Liver (tissue), 9 donors: ENCODE measurements around the gene NKX2-3. TPM values are rescaled to one million over a fixed set of nuclear protein-coding genes. Genes with fewer than 3 reads are reported as not detected.

Experiments
- DNase-seq: peaks from one replicate; pipeline ENCODE4 v3.0.0-alpha.2; 2017; ENCODE audit warnings: low spot score
- H3K27ac ChIP-seq, 2 donors: one replicate each; pipeline ENCODE4 v1.7.0; 2013; ENCODE audit warnings: inconsistent platforms in 2 of 2, low read length in 2 of 2, control low read depth in 1 of 2, low read depth in 1 of 2, mild to moderate bottlenecking in 1 of 2
- H3K27me3 ChIP-seq, 4 donors: one replicate each; pipeline versions ENCODE4 v1.6.1 to v1.7.0; 2013; ENCODE audit warnings: low read length in 3 of 4, inconsistent platforms in 1 of 4, mild to moderate bottlenecking in 1 of 4, moderate library complexity in 1 of 4; ENCODE audit not compliant: control insufficient read depth in 4 of 4, insufficient read depth in 4 of 4
- H3K36me3 ChIP-seq, 4 donors: one replicate each; pipeline versions ENCODE4 v1.6.1 to v1.7.0; 2013; ENCODE audit warnings: low read length in 3 of 4, mild to moderate bottlenecking in 3 of 4, low read depth in 1 of 4, moderate library complexity in 1 of 4; ENCODE audit not compliant: control insufficient read depth in 4 of 4, insufficient read depth in 3 of 4
- H3K4me1 ChIP-seq, 4 donors: one replicate each; pipeline versions ENCODE4 v1.6.1 to v1.7.0; 2013; ENCODE audit warnings: low read length in 3 of 4, mild to moderate bottlenecking in 3 of 4, moderate library complexity in 1 of 4; ENCODE audit not compliant: control insufficient read depth in 4 of 4, insufficient read depth in 4 of 4
- H3K4me3 ChIP-seq, 3 donors: one replicate each; pipeline versions ENCODE4 v1.6.1 to v1.7.0; 2013; ENCODE audit warnings: low read length in 3 of 3, control low read depth in 1 of 3, low read depth in 1 of 3, mild to moderate bottlenecking in 1 of 3
- H3K9ac ChIP-seq, 2 donors: one replicate each; pipeline ENCODE4 v1.7.0; 2013; ENCODE audit warnings: low read length in 2 of 2, mild to moderate bottlenecking in 2 of 2, moderate library complexity in 2 of 2, control low read depth in 1 of 2, low read depth in 1 of 2
- H3K9me3 ChIP-seq, 4 donors: one replicate each; pipeline versions ENCODE4 v1.6.1 to v1.7.0; 2013; ENCODE audit warnings: low read length in 3 of 4; ENCODE audit not compliant: control insufficient read depth in 4 of 4
- EGR1 ChIP-seq, 2 donors: IDR thresholded peaks; 2 replicates each; pipeline ENCODE4 v1.6.1; 2016 to 2018; ENCODE audit warnings: antibody characterized with exemption in 2 of 2, low read depth in 2 of 2
- FOXA1 ChIP-seq: IDR thresholded peaks from 2 replicates; pipeline ENCODE4 v1.6.1; 2016; ENCODE audit warnings: antibody characterized with exemption
- FOXA2 ChIP-seq: IDR thresholded peaks from 2 replicates; pipeline ENCODE4 v1.6.1; 2016; ENCODE audit warnings: antibody characterized with exemption
- GABPA ChIP-seq, 2 donors: IDR thresholded peaks in 1 of 2; conservative IDR thresholded peaks in 1 of 2; 2 replicates each; pipeline ENCODE4 v1.6.1; 2016; ENCODE audit warnings: antibody characterized with exemption in 2 of 2, mild to moderate bottlenecking in 1 of 2, moderate library complexity in 1 of 2
- JUND ChIP-seq, 2 donors: IDR thresholded peaks; 2 replicates each; pipeline ENCODE4 v1.6.1; 2016; ENCODE audit warnings: antibody characterized with exemption in 2 of 2
- MAX ChIP-seq: IDR thresholded peaks from 2 replicates; pipeline ENCODE4 v1.6.1; 2016; ENCODE audit warnings: antibody characterized with exemption
- NR2F2 ChIP-seq: IDR thresholded peaks from 2 replicates; pipeline ENCODE4 v1.6.1; 2016; ENCODE audit warnings: antibody characterized with exemption
- RAD21 ChIP-seq, 2 donors: IDR thresholded peaks; 2 replicates each; pipeline ENCODE4 v1.6.1; 2016; ENCODE audit warnings: antibody characterized with exemption in 2 of 2, mild to moderate bottlenecking in 2 of 2
- RXRA ChIP-seq, 2 donors: IDR thresholded peaks; 2 replicates each; pipeline ENCODE4 v1.6.1; 2017 to 2018; ENCODE audit warnings: antibody characterized with exemption in 2 of 2, mild to moderate bottlenecking in 1 of 2
- SP1 ChIP-seq: IDR thresholded peaks from 2 replicates; pipeline ENCODE4 v1.6.1; 2018; ENCODE audit warnings: antibody characterized with exemption, mild to moderate bottlenecking
- TAF1 ChIP-seq: conservative IDR thresholded peaks from 2 replicates; pipeline ENCODE4 v1.6.1; 2016; ENCODE audit warnings: antibody characterized with exemption, mild to moderate bottlenecking
- WGBS: extraction: QIAGEN DNeasy Blood & Tissue Kit; methylation state at CpG from one replicate; pipeline ENCODE4 v1.1.7; 2013; 5-methylcytosine and 5-hydroxymethylcytosine counted together
- polyA plus RNA-seq, 2 donors: library from polyadenylated mRNA; stranded (reverse) in 1 of 2; unstranded in 1 of 2; fragments of 200-250 nt in 1 of 2; fragments of >200 nt in 1 of 2; fragmentation: Nextera tagmentation in 1 of 2; extraction: Ambion mirVana in 1 of 2; gene quantifications; one replicate each; pipeline versions ENCODE4 v1.2.1 to v1.2.3, GENCODE V29; 2013 to 2015
- total RNA-seq, 2 donors: library from RNA; depleted of rRNA; stranded (reverse); fragments of >200 nt; gene quantifications; one replicate each; pipeline ENCODE4 v1.2.3, GENCODE V29; 2014
- TF ChIP-seq, protein P1 (sequence below): fragments of 150-350 bp; IDR thresholded peaks from 2 replicates; pipeline ENCODE4 v1.5.1; 2017; ENCODE audit warnings: improper control_type of control experiment, low read depth, low read length; ENCODE audit not compliant: missing input control
- TF ChIP-seq, protein P2 (sequence below): IDR thresholded peaks from 2 replicates; pipeline ENCODE4 v1.6.1; 2016; ENCODE audit warnings: antibody characterized with exemption, mild to moderate bottlenecking
- TF ChIP-seq, protein P3 (sequence below): IDR thresholded peaks from 2 replicates; pipeline ENCODE4 v1.6.1; 2016; ENCODE audit warnings: antibody characterized with exemption
- donor health status: healthy.
- donor health status: healthy.
- donor health status: healthy.
- donor health status: healthy.
- donor health status: healthy.

Gene NKX2-3
- total and polyA plus RNA-seq, 4 donors: 0.06 to 0.09 TPM; not detected in 2

DNA sequence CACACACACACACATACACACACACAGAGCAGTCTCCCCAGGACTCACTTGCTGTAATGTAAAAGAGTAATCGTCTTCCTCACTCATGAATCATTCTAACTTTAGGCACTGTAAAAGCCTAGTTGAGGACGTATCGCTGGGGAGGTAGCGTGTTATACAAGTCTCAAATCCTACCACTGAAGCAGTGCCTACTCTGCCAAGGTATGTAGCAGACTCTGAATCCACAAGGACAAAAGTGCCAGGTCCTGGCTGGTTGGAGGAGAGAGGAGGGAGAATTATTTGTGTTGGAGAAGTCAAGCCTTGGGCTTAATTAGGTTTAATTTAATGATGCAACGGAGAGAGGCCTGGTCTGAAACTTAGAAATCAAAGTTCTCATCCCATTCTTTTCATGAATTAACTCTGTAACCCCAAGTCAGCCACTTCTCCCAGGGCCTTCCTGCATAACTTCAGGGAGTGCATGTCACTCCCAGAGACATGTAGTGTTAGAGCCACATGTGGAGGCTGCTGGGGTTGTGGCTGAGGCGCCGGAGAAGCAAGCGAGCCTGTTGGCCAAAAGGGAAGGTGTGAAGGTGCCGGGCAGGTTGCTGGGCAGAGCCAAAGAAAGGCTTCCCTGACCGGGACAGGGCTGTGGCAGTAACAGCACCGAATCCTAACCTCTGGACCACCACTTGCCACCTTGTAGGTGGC lies 36.7 kb downstream of the NKX2-3 start:
- no peaks in the 10 kb centered on the region for H3K4me1 ChIP-seq
- no peaks in the 10 kb centered on the region for H3K36me3 ChIP-seq
- WGBS: 69% methylated on average over 11 of the region's 11 CpGs
- H3K9ac ChIP-seq: no peak overlapping the region
- H3K9me3 ChIP-seq: no peaks in the 10 kb centered on the region
- no peak overlapping the region for H3K27ac ChIP-seq
- H3K27me3 ChIP-seq: no peaks in the 10 kb centered on the region
- no peak overlapping the region for H3K4me3 ChIP-seq
- no peak for TF ChIP-seq EGR1 (IDR thresholded peaks at IDR 0.05; ENCODE audit: low read depth in 2 of 2)
- DNase-seq: no peak

DNA sequence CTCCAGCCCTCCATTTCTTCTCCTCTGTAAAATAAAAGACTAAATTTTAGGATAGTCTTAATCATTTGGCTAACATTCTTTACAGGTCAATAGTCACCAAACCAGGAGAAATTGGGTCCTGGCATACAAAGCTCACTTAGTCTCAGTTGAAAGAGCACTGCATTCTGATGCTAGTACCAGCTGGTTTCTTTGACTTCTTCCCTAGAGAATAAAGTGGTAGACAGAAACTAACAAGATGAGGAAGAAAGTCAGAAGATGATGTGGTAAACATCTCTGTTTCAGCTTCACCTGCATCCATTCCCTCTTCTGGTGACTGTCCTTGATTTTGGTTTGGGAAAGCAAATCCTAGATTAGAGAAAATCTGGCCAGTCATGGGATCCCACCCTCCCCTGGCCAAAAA lies 37.2 kb downstream of the NKX2-3 start:
- Histone ChIP-seq H3K27me3 (no peaks in the 10 kb centered on the region), H3K4me3 (no peak overlapping the region), H3K9me3 (no peaks in the 10 kb centered on the region), H3K27ac (no peak overlapping the region), H3K36me3 (no peaks in the 10 kb centered on the region), H3K4me1 (no peaks in the 10 kb centered on the region), H3K9ac (no peak overlapping the region)
- no peak for TF ChIP-seq GABPA (IDR thresholded peaks at IDR 0.05 in 1 of 2, conservative IDR thresholded peaks at IDR 0.05 in 1 of 2)
- no peak for TF ChIP-seq TAF1
- no peak for TF ChIP-seq RXRA (IDR thresholded peaks at IDR 0.05)
- no peak for TF ChIP-seq FOXA1
- TF ChIP-seq, protein P1, sequence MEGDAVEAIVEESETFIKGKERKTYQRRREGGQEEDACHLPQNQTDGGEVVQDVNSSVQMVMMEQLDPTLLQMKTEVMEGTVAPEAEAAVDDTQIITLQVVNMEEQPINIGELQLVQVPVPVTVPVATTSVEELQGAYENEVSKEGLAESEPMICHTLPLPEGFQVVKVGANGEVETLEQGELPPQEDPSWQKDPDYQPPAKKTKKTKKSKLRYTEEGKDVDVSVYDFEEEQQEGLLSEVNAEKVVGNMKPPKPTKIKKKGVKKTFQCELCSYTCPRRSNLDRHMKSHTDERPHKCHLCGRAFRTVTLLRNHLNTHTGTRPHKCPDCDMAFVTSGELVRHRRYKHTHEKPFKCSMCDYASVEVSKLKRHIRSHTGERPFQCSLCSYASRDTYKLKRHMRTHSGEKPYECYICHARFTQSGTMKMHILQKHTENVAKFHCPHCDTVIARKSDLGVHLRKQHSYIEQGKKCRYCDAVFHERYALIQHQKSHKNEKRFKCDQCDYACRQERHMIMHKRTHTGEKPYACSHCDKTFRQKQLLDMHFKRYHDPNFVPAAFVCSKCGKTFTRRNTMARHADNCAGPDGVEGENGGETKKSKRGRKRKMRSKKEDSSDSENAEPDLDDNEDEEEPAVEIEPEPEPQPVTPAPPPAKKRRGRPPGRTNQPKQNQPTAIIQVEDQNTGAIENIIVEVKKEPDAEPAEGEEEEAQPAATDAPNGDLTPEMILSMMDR: no peak
- TF ChIP-seq RAD21 (IDR thresholded peaks at IDR 0.05): no peak
- no peak for TF ChIP-seq SP1
- TF ChIP-seq FOXA2: no peak
- TF ChIP-seq JUND (IDR thresholded peaks at IDR 0.05): no peak
- no peak for TF ChIP-seq MAX
- no peak for TF ChIP-seq EGR1 (IDR thresholded peaks at IDR 0.05; ENCODE audit: low read depth in 2 of 2)
- TF ChIP-seq, protein P2, sequence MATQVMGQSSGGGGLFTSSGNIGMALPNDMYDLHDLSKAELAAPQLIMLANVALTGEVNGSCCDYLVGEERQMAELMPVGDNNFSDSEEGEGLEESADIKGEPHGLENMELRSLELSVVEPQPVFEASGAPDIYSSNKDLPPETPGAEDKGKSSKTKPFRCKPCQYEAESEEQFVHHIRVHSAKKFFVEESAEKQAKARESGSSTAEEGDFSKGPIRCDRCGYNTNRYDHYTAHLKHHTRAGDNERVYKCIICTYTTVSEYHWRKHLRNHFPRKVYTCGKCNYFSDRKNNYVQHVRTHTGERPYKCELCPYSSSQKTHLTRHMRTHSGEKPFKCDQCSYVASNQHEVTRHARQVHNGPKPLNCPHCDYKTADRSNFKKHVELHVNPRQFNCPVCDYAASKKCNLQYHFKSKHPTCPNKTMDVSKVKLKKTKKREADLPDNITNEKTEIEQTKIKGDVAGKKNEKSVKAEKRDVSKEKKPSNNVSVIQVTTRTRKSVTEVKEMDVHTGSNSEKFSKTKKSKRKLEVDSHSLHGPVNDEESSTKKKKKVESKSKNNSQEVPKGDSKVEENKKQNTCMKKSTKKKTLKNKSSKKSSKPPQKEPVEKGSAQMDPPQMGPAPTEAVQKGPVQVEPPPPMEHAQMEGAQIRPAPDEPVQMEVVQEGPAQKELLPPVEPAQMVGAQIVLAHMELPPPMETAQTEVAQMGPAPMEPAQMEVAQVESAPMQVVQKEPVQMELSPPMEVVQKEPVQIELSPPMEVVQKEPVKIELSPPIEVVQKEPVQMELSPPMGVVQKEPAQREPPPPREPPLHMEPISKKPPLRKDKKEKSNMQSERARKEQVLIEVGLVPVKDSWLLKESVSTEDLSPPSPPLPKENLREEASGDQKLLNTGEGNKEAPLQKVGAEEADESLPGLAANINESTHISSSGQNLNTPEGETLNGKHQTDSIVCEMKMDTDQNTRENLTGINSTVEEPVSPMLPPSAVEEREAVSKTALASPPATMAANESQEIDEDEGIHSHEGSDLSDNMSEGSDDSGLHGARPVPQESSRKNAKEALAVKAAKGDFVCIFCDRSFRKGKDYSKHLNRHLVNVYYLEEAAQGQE: no peak
- no peak for DNase-seq

DNA sequence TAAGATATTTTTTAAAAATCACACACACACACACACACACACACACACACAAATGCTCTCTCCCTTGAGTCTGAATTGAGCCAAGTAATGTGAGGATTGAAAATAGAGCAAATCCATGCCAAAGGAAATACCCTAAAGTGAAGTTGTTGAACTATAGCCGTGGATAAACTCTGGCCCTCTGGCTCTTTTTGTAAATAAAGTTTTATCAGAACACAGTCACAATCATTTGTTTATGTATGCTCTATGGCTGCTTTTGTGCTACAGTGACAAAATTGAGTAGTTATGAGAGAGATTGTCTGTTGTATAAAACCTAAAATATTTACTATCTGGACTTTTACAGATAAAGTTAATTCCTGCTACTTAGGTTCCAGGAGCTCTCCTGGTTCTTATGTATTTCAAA lies 39.1 kb downstream of the NKX2-3 start:
- no peak overlapping the region for H3K27ac ChIP-seq
- no peak overlapping the region for H3K4me3 ChIP-seq
- no peaks in the 10 kb centered on the region for H3K4me1 ChIP-seq
- no peaks in the 10 kb centered on the region for H3K27me3 ChIP-seq
- no peak overlapping the region for H3K9ac ChIP-seq
- TF ChIP-seq MAX (no peak), NR2F2 (no peak), GABPA (IDR thresholded peaks at IDR 0.05 in 1 of 2, conservative IDR thresholded peaks at IDR 0.05 in 1 of 2) (no peak), TAF1 (no peak), SP1 (no peak), EGR1 (IDR thresholded peaks at IDR 0.05; ENCODE audit: low read depth in 2 of 2) (no peak), RXRA (IDR thresholded peaks at IDR 0.05) (no peak)
- TF ChIP-seq, protein P3, sequence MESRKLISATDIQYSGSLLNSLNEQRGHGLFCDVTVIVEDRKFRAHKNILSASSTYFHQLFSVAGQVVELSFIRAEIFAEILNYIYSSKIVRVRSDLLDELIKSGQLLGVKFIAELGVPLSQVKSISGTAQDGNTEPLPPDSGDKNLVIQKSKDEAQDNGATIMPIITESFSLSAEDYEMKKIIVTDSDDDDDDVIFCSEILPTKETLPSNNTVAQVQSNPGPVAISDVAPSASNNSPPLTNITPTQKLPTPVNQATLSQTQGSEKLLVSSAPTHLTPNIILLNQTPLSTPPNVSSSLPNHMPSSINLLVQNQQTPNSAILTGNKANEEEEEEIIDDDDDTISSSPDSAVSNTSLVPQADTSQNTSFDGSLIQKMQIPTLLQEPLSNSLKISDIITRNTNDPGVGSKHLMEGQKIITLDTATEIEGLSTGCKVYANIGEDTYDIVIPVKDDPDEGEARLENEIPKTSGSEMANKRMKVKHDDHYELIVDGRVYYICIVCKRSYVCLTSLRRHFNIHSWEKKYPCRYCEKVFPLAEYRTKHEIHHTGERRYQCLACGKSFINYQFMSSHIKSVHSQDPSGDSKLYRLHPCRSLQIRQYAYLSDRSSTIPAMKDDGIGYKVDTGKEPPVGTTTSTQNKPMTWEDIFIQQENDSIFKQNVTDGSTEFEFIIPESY: no peak
- no peak for DNase-seq
- no peaks in the 10 kb centered on the region for H3K9me3 ChIP-seq
- 83% methylated on average over 1 of the region's 1 CpG for WGBS
- no peaks in the 10 kb centered on the region for H3K36me3 ChIP-seq
